HG03159 (cell line): Measurements from ENCODE around the gene CCDC33.

ENCODE experiments used
- ATAC-seq: cut with Tn5 transposase; IDR thresholded peaks from one replicate; pipeline ENCODE4 v1.9.1; 2021; ENCODE audit warnings: mild to moderate bottlenecking, moderate library complexity; ENCODE audit not compliant: unreplicated experiment

CCDC33 gene

GRCh38 chr15:74376825-74377581 is 140.9 kb downstream of the CCDC33 start:
- ATAC-seq: no peak

- ATAC-seq: no peak
Observed at GRCh38 chr15:74377831-74378766, 142.0 kb downstream of the CCDC33 start.

- ATAC-seq: no peak
Observed at GRCh38 chr15:74378848-74379247, 142.7 kb downstream of the CCDC33 start.

GRCh38 chr15:74380361-74381189 is 144.4 kb downstream of the CCDC33 start:
- ATAC-seq: no peak

- ATAC-seq: no peak
Observed at GRCh38 chr15:74381190-74381453, 145.0 kb downstream of the CCDC33 start.

GRCh38 chr15:74381481-74381880 is 145.4 kb downstream of the CCDC33 start:
- no peak for ATAC-seq

- ATAC-seq: peak; percentile 29
Observed at GRCh38 chr15:74382004-74382816, 146.1 kb downstream of the CCDC33 start.

- ATAC-seq: peak; percentile 0
Observed at GRCh38 chr15:74383286-74383685, 147.2 kb downstream of the CCDC33 start.

- peak; percentile 50 for ATAC-seq
Observed at GRCh38 chr15:74383695-74384565, 147.8 kb downstream of the CCDC33 start.

GRCh38 chr15:74384566-74384880 is 148.4 kb downstream of the CCDC33 start:
- no peak for ATAC-seq

GRCh38 chr15:74384881-74385643 is 148.9 kb downstream of the CCDC33 start:
- ATAC-seq: peak; percentile 54

GRCh38 chr15:74385733-74386132 is 149.6 kb downstream of the CCDC33 start:
- no peak for ATAC-seq
